HCT116 (cell line): ENCODE results near the gene CNGA3.

ENCODE experiments used
- CEBPB ChIP-seq: IDR thresholded peaks from 2 replicates; pipeline ENCODE4 v1.6.1; 2012; ENCODE audit warnings: low read depth
- ELF1 ChIP-seq: IDR thresholded peaks from 2 replicates; pipeline ENCODE4 v1.6.1; 2012; ENCODE audit warnings: low read depth, borderline replicate concordance
- EZH2 ChIP-seq: fragments of 200-600 bp; sonication (generic); IDR thresholded peaks from 2 replicates; pipeline ENCODE4 v1.6.1; 2017; ENCODE audit warnings: antibody characterized with exemption, mixed run types
- POLR2A ChIP-seq: IDR thresholded peaks from 2 replicates; pipeline ENCODE4 v1.7.0; 2011; ENCODE audit warnings: borderline replicate concordance; ENCODE audit not compliant: insufficient read depth, insufficient read length; ENCODE audit errors: extremely low read depth
- POLR2AphosphoS5 ChIP-seq: IDR thresholded peaks from 2 replicates; pipeline ENCODE4 v1.6.1; 2011; ENCODE audit warnings: mild to moderate bottlenecking, low read depth, low read length, moderate library complexity
- TF ChIP-seq, protein P1 (sequence below), 3 experiments: fragments of 200-600 bp in 1 of 3; sonication (generic) in 1 of 3; IDR thresholded peaks in 2 of 3; conservative IDR thresholded peaks in 1 of 3; 2 replicates each; pipeline ENCODE4 v1.5.1; 2012 to 2017; ENCODE audit warnings: low read depth in 2 of 3, low read length in 2 of 3, antibody characterized with exemption in 1 of 3, borderline replicate concordance in 1 of 3, control low read depth in 1 of 3, mild to moderate bottlenecking in 1 of 3, mixed read lengths in 1 of 3, mixed run types in 1 of 3, moderate library complexity in 1 of 3; ENCODE audit not compliant: insufficient read depth in 1 of 3
- TF ChIP-seq, protein P2 (sequence below): IDR thresholded peaks from 2 replicates; pipeline ENCODE4 v1.6.1; 2012; ENCODE audit warnings: low read depth

DNA sequence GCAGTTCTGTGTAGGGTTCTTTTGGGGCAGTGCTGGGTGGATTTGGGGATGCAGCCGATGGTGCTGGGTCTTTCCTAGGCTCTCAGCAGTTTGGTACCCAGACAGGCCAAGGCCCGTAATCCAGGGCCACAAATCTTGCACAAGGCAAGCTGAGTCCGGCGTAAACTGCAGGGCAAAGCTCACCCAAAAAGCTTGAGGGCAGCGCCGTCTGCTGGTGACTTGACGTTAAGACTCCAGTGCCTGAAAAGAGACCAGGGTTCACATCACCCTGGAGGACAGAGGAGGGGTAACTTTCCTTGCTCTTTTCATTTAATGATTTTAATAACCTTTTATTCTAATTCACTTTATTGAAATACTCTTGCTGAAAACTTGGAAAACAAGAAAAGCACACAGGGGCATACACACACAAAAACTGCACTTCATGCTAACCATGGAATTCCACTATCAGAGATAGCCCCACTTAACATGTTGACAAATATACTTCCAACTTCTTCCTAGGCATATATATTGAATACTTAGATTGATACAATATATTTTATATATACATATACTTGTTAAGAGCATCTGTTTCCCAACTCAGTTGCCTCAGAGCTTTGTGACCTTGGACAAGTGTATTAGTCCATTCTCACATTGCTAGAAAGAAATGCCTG, 38.9 kb downstream of the CNGA3 start:
- TF ChIP-seq, protein P1, sequence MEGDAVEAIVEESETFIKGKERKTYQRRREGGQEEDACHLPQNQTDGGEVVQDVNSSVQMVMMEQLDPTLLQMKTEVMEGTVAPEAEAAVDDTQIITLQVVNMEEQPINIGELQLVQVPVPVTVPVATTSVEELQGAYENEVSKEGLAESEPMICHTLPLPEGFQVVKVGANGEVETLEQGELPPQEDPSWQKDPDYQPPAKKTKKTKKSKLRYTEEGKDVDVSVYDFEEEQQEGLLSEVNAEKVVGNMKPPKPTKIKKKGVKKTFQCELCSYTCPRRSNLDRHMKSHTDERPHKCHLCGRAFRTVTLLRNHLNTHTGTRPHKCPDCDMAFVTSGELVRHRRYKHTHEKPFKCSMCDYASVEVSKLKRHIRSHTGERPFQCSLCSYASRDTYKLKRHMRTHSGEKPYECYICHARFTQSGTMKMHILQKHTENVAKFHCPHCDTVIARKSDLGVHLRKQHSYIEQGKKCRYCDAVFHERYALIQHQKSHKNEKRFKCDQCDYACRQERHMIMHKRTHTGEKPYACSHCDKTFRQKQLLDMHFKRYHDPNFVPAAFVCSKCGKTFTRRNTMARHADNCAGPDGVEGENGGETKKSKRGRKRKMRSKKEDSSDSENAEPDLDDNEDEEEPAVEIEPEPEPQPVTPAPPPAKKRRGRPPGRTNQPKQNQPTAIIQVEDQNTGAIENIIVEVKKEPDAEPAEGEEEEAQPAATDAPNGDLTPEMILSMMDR (IDR thresholded peaks at IDR 0.05 in 2 of 3, conservative IDR thresholded peaks at IDR 0.05 in 1 of 3; ENCODE audit: borderline replicate concordance in 1 of 3, insufficient read depth in 1 of 3, low read depth in 2 of 3, low read length in 2 of 3) = peak; percentile 95 to 99 (median 95)
- no peak for TF ChIP-seq ELF1
- TF ChIP-seq EZH2 = no peak
- TF ChIP-seq CEBPB = no peak
- no peak for TF ChIP-seq POLR2AphosphoS5
- no peak for TF ChIP-seq POLR2A
- TF ChIP-seq, protein P2, sequence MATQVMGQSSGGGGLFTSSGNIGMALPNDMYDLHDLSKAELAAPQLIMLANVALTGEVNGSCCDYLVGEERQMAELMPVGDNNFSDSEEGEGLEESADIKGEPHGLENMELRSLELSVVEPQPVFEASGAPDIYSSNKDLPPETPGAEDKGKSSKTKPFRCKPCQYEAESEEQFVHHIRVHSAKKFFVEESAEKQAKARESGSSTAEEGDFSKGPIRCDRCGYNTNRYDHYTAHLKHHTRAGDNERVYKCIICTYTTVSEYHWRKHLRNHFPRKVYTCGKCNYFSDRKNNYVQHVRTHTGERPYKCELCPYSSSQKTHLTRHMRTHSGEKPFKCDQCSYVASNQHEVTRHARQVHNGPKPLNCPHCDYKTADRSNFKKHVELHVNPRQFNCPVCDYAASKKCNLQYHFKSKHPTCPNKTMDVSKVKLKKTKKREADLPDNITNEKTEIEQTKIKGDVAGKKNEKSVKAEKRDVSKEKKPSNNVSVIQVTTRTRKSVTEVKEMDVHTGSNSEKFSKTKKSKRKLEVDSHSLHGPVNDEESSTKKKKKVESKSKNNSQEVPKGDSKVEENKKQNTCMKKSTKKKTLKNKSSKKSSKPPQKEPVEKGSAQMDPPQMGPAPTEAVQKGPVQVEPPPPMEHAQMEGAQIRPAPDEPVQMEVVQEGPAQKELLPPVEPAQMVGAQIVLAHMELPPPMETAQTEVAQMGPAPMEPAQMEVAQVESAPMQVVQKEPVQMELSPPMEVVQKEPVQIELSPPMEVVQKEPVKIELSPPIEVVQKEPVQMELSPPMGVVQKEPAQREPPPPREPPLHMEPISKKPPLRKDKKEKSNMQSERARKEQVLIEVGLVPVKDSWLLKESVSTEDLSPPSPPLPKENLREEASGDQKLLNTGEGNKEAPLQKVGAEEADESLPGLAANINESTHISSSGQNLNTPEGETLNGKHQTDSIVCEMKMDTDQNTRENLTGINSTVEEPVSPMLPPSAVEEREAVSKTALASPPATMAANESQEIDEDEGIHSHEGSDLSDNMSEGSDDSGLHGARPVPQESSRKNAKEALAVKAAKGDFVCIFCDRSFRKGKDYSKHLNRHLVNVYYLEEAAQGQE = no peak
